ENCODE measurements around the gene SETSIP.
"Not testable (repeated sequence)": the region's sequence is repeated elsewhere in the genome, so short reads cannot be mapped to it uniquely, and the experiment has no call there.

Gene SETSIP

GRCh38 chr1:92065042-92065441 lies 10.2 kb downstream of the SETSIP start:
- DNase-seq (ENCODE audit: low read depth in 2 of 2, low spot score in 1 of 2), result no peak

GRCh38 chr1:92051948-92052347 lies 23.3 kb downstream of the SETSIP start:
- no peak for DNase-seq (ENCODE audit: low read depth in 2 of 2, low spot score in 1 of 2)

- no peak for DNase-seq (ENCODE audit: low read depth in 2 of 2, low spot score in 1 of 2)
Observed at GRCh38 chr1:92045766-92046495, 29.3 kb downstream of the SETSIP start.

- no peak for DNase-seq (ENCODE audit: low read depth in 2 of 2, low spot score in 1 of 2)
Observed at GRCh38 chr1:92043621-92044020, 31.6 kb downstream of the SETSIP start.

GRCh38 chr1:92040971-92041370 lies 34.2 kb downstream of the SETSIP start:
- no peak for DNase-seq (ENCODE audit: low read depth in 2 of 2, low spot score in 1 of 2)

GRCh38 chr1:92038695-92039346 lies 36.4 kb downstream of the SETSIP start:
- no peak for DNase-seq (ENCODE audit: low read depth in 2 of 2, low spot score in 1 of 2)

- DNase-seq (ENCODE audit: low read depth in 2 of 2, low spot score in 1 of 2), result no peak
Observed at GRCh38 chr1:92037400-92037799, 37.8 kb downstream of the SETSIP start.

- no peak for DNase-seq (ENCODE audit: low read depth in 2 of 2, low spot score in 1 of 2)
Observed at GRCh38 chr1:92031281-92032110, 43.7 kb downstream of the SETSIP start.

GRCh38 chr1:92030656-92031107 lies 44.5 kb downstream of the SETSIP start:
- DNase-seq (ENCODE audit: low read depth in 2 of 2, low spot score in 1 of 2), result no peak

- no peak for DNase-seq (ENCODE audit: low read depth in 2 of 2, low spot score in 1 of 2)
Observed at GRCh38 chr1:92029241-92029922, 45.8 kb downstream of the SETSIP start.

- DNase-seq (ENCODE audit: low read depth in 2 of 2, low spot score in 1 of 2), result no peak
Observed at GRCh38 chr1:92026806-92027205, 48.4 kb downstream of the SETSIP start.

- not testable (repeated sequence) for DNase-seq (ENCODE audit: low read depth in 2 of 2, low spot score in 1 of 2)
Observed at GRCh38 chr1:92026042-92026441, 49.2 kb downstream of the SETSIP start.

Measured in stimulated activated CD8-positive, alpha-beta memory T cell treated with anti-CD3 and anti-CD28 coated beads, Interleukin-4, amount 100 ng/mL, for 1 hour (primary cell).